Measurements from ENCODE around the gene UBASH3A.

Gene UBASH3A

GRCh38 chr21:42374864-42375499, 28.7 kb upstream of the UBASH3A start:
- DNase-seq (ENCODE audit: low read depth, low spot score), result no peak

- DNase-seq (ENCODE audit: low read depth, low spot score), result no peak
Observed at GRCh38 chr21:42375506-42375905, 28.2 kb upstream of the UBASH3A start.

GRCh38 chr21:42375966-42376337, 27.8 kb upstream of the UBASH3A start:
- DNase-seq (ENCODE audit: low read depth, low spot score), result no peak

GRCh38 chr21:42376338-42376982, 27.2 kb upstream of the UBASH3A start:
- no peak for DNase-seq (ENCODE audit: low read depth, low spot score)

- no peak for DNase-seq (ENCODE audit: low read depth, low spot score)
Observed at GRCh38 chr21:42377211-42377950, 26.3 kb upstream of the UBASH3A start.

- DNase-seq (ENCODE audit: low read depth, low spot score), result no peak
Observed at GRCh38 chr21:42377951-42378340, 25.8 kb upstream of the UBASH3A start.

GRCh38 chr21:42378418-42378817, 25.3 kb upstream of the UBASH3A start:
- no peak for DNase-seq (ENCODE audit: low read depth, low spot score)

GRCh38 chr21:42379426-42380215, 24.1 kb upstream of the UBASH3A start:
- DNase-seq (ENCODE audit: low read depth, low spot score), result no peak

- DNase-seq (ENCODE audit: low read depth, low spot score), result no peak
Observed at GRCh38 chr21:42381347-42381984, 22.2 kb upstream of the UBASH3A start.

GRCh38 chr21:42382915-42383314, 20.8 kb upstream of the UBASH3A start:
- DNase-seq (ENCODE audit: low read depth, low spot score), result no peak

DNA sequence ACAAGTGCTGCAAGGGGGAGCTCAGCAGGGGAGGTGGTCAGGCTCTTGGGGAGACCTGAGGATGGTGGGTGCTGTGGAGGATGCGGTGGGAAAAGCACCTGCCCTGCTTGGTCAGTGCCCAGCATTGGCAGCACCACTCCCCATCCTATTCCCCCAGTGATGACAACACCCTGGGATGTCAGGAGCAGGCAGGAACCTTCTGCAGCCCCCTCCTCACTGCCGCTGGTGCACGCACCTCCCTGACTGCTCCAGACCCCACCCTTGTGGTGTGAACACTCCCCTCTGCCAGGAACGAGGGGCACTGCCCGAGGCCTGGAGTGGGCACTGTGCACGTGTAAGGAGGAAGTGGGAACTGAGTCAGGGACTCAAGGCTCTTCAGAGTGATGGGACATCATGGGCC, 20.4 kb upstream of the UBASH3A start:
- no peak for DNase-seq (ENCODE audit: low read depth, low spot score)

- no peak for DNase-seq (ENCODE audit: low read depth, low spot score)
Observed at GRCh38 chr21:42384156-42384945, 19.4 kb upstream of the UBASH3A start.

- DNase-seq (ENCODE audit: low read depth, low spot score), result no peak
Observed at GRCh38 chr21:42384989-42385388, 18.7 kb upstream of the UBASH3A start.

DNA sequence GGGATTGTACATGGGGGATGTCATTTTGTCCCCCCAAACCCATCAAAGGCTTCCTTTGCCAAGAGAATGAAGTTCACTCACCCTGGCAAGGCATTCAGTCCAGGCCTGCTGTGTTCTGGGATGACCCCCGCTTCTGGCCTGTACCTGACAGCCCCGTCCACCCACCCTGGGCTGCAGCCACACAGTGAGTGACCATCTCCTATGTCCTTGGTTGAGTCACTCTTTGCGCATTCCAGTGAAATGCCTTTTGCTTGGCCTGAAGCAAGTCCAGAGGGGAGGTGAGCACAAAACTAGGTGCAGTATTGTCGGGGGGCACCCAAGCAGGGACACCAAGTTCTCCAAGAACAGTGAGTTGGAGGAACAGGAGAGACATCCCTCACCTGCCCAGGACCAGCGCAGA, 18.1 kb upstream of the UBASH3A start:
- DNase-seq (ENCODE audit: low read depth, low spot score), result no peak

DNA sequence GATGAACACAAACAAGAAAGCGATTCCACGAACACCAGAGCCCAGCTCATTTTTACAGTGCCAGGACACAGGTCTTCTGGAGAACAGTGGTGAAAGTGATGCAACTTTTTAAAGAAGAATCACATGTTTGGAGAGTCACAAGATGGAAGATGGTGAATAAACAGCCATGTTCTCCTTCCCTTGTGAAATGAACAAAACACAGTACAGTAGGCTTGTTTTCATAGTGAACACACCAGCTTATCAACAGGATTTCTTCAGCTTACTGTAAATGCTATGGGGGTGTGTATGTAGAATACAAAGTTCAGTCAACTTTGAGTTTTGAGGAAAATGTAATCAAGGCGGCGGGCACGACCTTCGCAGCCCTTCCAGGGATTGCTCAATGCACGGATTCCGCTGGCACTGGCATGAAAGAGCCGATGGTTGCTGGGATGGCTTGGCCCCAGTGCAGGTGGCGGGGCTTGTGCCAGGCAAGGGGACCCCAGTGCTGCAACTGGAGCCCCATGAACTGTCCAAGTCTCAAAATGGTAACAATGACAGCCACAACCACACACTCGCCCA, 17.6 kb upstream of the UBASH3A start:
- no peak for DNase-seq (ENCODE audit: low read depth, low spot score)

DNA sequence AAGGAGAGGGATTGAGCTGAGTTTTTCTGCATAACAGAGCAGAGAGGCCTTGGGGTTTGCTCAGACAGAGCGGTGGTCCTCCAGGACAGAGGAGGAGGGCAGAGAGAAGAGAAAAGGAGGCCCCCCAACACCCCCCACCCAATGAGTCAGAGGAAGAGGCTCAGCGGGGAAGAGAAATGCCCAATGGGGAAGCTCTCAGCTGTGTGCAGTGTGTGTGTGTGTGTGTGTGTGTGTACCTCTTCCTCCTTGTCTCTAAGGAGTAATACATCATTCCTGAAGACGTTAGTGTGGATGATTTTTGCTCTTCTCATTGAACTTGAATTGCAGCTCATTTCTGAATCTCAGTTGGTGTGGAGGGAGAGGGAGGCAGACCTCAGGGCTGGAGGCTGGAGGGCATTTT, 16.5 kb upstream of the UBASH3A start:
- no peak for DNase-seq (ENCODE audit: low read depth, low spot score)

DNA sequence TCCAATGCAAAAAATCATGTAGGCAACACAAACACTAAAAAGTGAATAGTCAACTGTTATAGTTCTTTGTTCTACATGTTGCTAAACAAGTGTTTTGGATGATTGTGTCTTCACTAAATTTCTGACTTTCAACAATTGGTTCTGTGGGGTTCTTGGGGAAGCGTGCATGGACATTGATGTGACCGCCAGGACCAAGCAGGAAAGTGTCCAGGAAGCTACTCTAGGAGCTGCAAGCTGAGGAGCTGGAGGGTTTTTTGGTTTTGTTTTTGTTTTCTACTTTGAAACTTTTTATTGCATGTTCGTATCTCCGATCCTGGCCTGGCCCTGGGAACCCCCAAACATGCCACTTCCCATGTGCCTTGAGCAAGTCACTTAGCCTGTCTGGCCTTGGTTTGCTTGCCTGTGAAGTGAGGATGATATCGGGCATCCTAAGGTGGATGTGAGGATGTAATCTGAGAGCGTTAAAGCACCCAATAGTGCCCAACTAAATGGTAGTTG, 15.8 kb upstream of the UBASH3A start:
- DNase-seq (ENCODE audit: low read depth, low spot score), result no peak

GRCh38 chr21:42388740-42389448, 14.8 kb upstream of the UBASH3A start:
- DNase-seq (ENCODE audit: low read depth, low spot score), result no peak

DNA sequence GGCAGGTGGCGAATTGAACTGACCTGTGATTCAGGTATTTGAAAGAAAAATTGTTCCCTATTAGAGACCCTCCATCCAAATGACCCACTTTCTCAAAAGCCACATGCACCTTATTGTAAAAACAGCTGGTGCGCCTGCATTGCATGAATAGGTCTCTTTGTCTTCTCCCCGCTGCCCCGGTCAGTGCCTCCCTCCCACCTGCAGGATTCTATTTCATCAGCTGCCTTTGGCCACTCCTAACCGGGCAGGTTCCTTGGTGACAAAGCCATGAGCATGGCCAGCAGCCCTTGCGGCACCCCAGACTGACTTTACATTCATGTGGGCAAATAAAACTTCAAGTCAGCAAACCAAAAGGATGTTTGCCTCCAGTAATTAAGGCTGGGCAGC, 14.3 kb upstream of the UBASH3A start:
- no peak for DNase-seq (ENCODE audit: low read depth, low spot score)

GRCh38 chr21:42390193-42390592, 13.5 kb upstream of the UBASH3A start:
- DNase-seq (ENCODE audit: low read depth, low spot score), result no peak

Data from activated naive CD8-positive, alpha-beta T cell treated with anti-CD3 and anti-CD28 coated beads, Interleukin-2, amount 50 U/mL, for 16 hours (primary cell).